ENCODE data around the gene BPIFB4.
"Not testable (repeated sequence)": the region's sequence is repeated elsewhere in the genome, so short reads cannot be mapped to it uniquely, and the experiment has no call there.

DNA sequence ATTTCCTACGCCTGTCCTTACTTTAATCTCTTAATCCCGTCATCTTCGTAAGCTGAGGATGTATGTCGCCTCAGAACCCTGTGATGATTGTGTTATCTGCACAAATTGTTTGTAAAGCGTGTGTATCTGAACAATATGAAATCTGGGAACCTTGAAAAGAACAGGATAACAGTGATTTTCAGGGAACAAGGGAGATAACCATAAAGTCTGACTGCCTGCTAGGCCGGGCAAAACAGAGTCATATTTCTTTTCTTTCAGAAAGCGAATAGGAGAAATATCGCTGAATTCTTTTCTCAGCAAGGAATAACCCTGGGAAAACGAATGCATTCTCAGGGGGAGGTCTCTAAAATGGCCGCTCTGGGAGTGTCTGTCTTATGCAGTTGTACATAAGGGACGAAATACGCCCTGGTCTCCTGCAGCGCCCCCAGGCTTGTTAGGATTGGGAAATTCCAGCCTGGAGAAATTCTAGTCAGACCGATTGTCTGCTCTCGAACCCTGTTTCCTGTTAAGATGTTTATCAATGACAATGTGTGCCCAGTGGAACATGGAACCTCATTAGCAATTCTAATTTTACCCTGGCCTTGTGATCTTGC is 34.2 kb upstream of the BPIFB4 start:
- TF ChIP-seq, protein P1, sequence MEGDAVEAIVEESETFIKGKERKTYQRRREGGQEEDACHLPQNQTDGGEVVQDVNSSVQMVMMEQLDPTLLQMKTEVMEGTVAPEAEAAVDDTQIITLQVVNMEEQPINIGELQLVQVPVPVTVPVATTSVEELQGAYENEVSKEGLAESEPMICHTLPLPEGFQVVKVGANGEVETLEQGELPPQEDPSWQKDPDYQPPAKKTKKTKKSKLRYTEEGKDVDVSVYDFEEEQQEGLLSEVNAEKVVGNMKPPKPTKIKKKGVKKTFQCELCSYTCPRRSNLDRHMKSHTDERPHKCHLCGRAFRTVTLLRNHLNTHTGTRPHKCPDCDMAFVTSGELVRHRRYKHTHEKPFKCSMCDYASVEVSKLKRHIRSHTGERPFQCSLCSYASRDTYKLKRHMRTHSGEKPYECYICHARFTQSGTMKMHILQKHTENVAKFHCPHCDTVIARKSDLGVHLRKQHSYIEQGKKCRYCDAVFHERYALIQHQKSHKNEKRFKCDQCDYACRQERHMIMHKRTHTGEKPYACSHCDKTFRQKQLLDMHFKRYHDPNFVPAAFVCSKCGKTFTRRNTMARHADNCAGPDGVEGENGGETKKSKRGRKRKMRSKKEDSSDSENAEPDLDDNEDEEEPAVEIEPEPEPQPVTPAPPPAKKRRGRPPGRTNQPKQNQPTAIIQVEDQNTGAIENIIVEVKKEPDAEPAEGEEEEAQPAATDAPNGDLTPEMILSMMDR (IDR thresholded peaks at IDR 0.05), result not testable (repeated sequence)
- not testable (repeated sequence) for TF ChIP-seq POLR2A (IDR thresholded peaks at IDR 0.05)

All from tibial nerve (tissue), 3 donors.